Neural cell (in vitro differentiated cells): ENCODE measurements around the gene IL3. TPM values are rescaled to one million over a fixed set of nuclear protein-coding genes. Genes with fewer than 3 reads are reported as not detected.

Experiments
- H2AFZ ChIP-seq: fragments of 200-600, 300-800 bp; sonication (generic), shearing (Covaris generic); 2 replicates; pipeline ENCODE4 v1.6.0; 2014; ENCODE audit warnings: low read depth, mild to moderate bottlenecking, antibody characterized with exemption, low read length, moderate library complexity
- H3F3A ChIP-seq: fragments of 200-600 bp; shearing (Covaris generic); 2 replicates; pipeline ENCODE4 v1.6.1; 2016; ENCODE audit warnings: mild to moderate bottlenecking, moderate library complexity, mixed read lengths, antibody characterized with exemption, low read length; ENCODE audit not compliant: insufficient read depth, poor library complexity, severe bottlenecking
- H3K27ac ChIP-seq: fragments of 200-600, 300-800 bp; sonication (generic), shearing (Covaris generic); 2 replicates; pipeline ENCODE4 v1.5.1; 2014; ENCODE audit warnings: mild to moderate bottlenecking, low read length, moderate library complexity
- H3K27me3 ChIP-seq: fragments of 300-800, 200-600 bp; sonication (generic), shearing (Covaris generic); 2 replicates; pipeline ENCODE4 v1.6.0; 2014; ENCODE audit warnings: mild to moderate bottlenecking, low read depth, low read length, moderate library complexity; ENCODE audit not compliant: insufficient read depth
- H3K36me3 ChIP-seq: fragments of 300-800, 200-600 bp; sonication (generic), shearing (Covaris generic); 2 replicates; pipeline ENCODE4 v1.5.1; 2014; ENCODE audit warnings: mild to moderate bottlenecking, antibody characterized with exemption, low read length, moderate library complexity; ENCODE audit not compliant: insufficient read depth
- H3K4me2 ChIP-seq: fragments of 300-800, 200-600 bp; sonication (generic), shearing (Covaris generic); 2 replicates; pipeline ENCODE4 v1.6.0; 2014; ENCODE audit warnings: mild to moderate bottlenecking, low read length
- H3K4me3 ChIP-seq: fragments of 300-800, 200-600 bp; sonication (generic), shearing (Covaris generic); 2 replicates; pipeline ENCODE4 v1.5.1; 2014; ENCODE audit warnings: mild to moderate bottlenecking, low read length, moderate library complexity
- H3K79me2 ChIP-seq: fragments of 200-600 bp; shearing (Covaris generic); replicated peaks from 2 replicates; pipeline ENCODE4 v1.6.0; 2014; ENCODE audit warnings: mild to moderate bottlenecking, low read length, moderate library complexity; ENCODE audit not compliant: insufficient read depth
- H3K9ac ChIP-seq: fragments of 300-800, 200-600 bp; sonication (generic), shearing (Covaris generic); 2 replicates; pipeline ENCODE4 v1.6.1; 2016; ENCODE audit warnings: mild to moderate bottlenecking, low read length, mixed read lengths
- H3K9me2 ChIP-seq: fragments of 200-600 bp; shearing (Covaris generic); 2 replicates; pipeline ENCODE4 v1.6.1; 2016; ENCODE audit warnings: mild to moderate bottlenecking, low read length, mixed read lengths; ENCODE audit not compliant: insufficient read depth
- H3K9me3 ChIP-seq: fragments of 200-600, 300-800 bp; sonication (generic), shearing (Covaris generic); 2 replicates; pipeline ENCODE4 v1.6.1; 2016; ENCODE audit warnings: mild to moderate bottlenecking, mixed run types, low read length, moderate library complexity, mixed read lengths
- H4K20me1 ChIP-seq: fragments of 200-600 bp; shearing (Covaris generic); 2 replicates; pipeline ENCODE4 v1.6.1; 2016; ENCODE audit warnings: mild to moderate bottlenecking, mixed run types; ENCODE audit not compliant: insufficient read depth
- CTCF ChIP-seq: fragments of 450-650 bp; IDR thresholded peaks from 2 replicates; pipeline ENCODE4 v1.5.1; 2014; ENCODE audit warnings: antibody characterized with exemption, mild to moderate bottlenecking, moderate library complexity; ENCODE audit not compliant: poor library complexity, severe bottlenecking
- EP300 ChIP-seq: fragments of 450-650 bp; conservative IDR thresholded peaks from 2 replicates; pipeline ENCODE4 v1.6.1; 2014; ENCODE audit warnings: antibody characterized with exemption, mild to moderate bottlenecking, moderate library complexity; ENCODE audit not compliant: poor library complexity, severe bottlenecking
- EZH2 ChIP-seq: fragments of 200-600, 300-800 bp; shearing (Covaris generic), sonication (generic); IDR thresholded peaks from 2 replicates; pipeline ENCODE4 v1.6.1; 2014; ENCODE audit warnings: antibody characterized with exemption, low read length, borderline replicate concordance, mild to moderate bottlenecking; ENCODE audit not compliant: insufficient read depth, poor library complexity, severe bottlenecking
- MXI1 ChIP-seq: fragments of 450-650 bp; conservative IDR thresholded peaks from 2 replicates; pipeline ENCODE4 v1.6.1; 2014; ENCODE audit warnings: antibody characterized with exemption, mild to moderate bottlenecking; ENCODE audit not compliant: poor library complexity, severe bottlenecking
- POLR2AphosphoS5 ChIP-seq: IDR thresholded peaks from 2 replicates; pipeline ENCODE4 v1.6.1; 2012
- RAD21 ChIP-seq: fragments of 450-650 bp; conservative IDR thresholded peaks from 2 replicates; pipeline ENCODE4 v1.6.1; 2014; ENCODE audit warnings: antibody characterized with exemption, mild to moderate bottlenecking, moderate library complexity
- REST ChIP-seq: IDR thresholded peaks from 2 replicates; pipeline ENCODE4 v1.6.1; 2012; ENCODE audit warnings: borderline replicate concordance
- SMC3 ChIP-seq: fragments of 450-650 bp; conservative IDR thresholded peaks from 2 replicates; pipeline ENCODE4 v1.6.1; 2014; ENCODE audit warnings: antibody characterized with exemption, mild to moderate bottlenecking, moderate library complexity; ENCODE audit not compliant: poor library complexity
- TAF1 ChIP-seq: IDR thresholded peaks from 2 replicates; pipeline ENCODE4 v1.6.1; 2012; ENCODE audit warnings: low read depth
- polyA plus RNA-seq: library from polyadenylated mRNA; depleted of rRNA; stranded (reverse); fragments of >200 nt; gene quantifications from 2 replicates; pipeline ENCODE4 v1.2.3, GENCODE V29; 2014

Gene IL3
- polyA plus RNA-seq, 1 donor from 2014 or later: not detected

DNA sequence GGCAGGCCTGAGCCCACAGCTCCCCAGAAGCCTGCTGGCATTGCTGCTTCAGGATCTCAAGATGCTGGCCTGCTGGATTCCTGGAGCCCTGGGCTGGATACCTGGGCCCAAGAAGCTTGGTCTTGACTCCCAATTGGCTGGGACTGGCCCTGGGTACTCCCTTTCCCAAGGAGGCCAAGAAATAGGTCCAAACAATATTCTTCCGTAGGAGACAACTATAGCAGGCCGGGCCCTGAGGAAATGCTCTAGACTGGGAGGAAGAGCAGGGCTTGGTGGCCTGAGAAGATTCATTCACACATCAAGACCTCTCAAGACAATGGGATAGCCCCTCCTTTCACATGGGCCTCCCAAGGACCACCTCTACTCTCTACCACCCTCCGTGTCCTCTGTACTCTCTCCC, 21.0 kb downstream of the IL3 start:
- Histone ChIP-seq H3K4me3 (no peak overlapping the region), H3K9ac (no peak overlapping the region), H3K27ac (no peak overlapping the region), H3K9me3 (no peaks in the 10 kb centered on the region), H3K27me3 (no peaks in the 10 kb centered on the region), H3K9me2 (no peaks in the 10 kb centered on the region), H3K4me2 (no peak overlapping the region), H3K79me2 (no peaks in the 10 kb centered on the region), H4K20me1 (no peaks in the 10 kb centered on the region), H3K36me3 (no peaks in the 10 kb centered on the region), H3F3A (no peaks in the 10 kb centered on the region), H2AFZ (no peak overlapping the region)
- TF ChIP-seq RAD21 (no peak), MXI1 (no peak), CTCF (no peak), TAF1 (no peak), SMC3 (no peak), EP300 (no peak), POLR2AphosphoS5 (no peak), EZH2 (no peak)

DNA sequence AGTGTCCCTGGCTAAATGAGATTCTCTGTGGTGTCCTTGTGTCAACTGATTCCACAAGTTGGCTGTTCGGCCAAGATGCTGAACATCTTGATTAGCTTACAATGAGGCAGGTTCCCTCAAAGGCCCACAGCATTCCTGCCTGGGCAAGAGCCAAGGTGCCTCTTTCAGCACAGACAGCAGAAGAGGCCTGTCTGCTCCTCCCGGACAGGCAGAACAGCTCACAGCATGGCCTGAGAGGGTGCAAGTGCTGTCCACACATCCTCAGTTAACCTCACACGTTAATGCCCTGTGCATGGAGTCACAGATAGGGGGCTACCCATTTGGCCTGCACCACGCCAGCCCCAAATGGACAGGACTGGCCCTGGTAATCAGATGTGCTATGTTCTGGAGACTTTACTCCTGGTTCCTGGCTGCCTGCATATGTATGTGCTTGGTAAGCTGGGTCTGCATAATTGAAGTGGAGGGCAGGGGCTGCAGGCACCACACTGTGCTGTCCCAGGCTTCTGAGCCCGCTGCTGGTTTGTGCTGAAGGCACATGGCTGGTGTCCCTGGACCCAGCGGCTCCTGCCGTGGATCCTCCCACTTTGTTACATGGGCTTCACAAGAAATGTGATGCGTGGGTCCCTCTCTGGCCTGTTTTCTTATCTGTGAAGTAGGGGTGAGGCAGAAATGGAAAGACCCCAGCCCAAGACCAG, 22.0 kb downstream of the IL3 start:
- Histone ChIP-seq H3K9me2 (no peaks in the 10 kb centered on the region), H3K27me3 (no peaks in the 10 kb centered on the region), H3K27ac (no peak overlapping the region), H3K79me2 (no peaks in the 10 kb centered on the region), H3K4me3 (no peak overlapping the region), H3K9me3 (no peaks in the 10 kb centered on the region), H4K20me1 (no peaks in the 10 kb centered on the region), H3K36me3 (no peaks in the 10 kb centered on the region), H2AFZ (no peak overlapping the region), H3K4me2 (no peak overlapping the region), H3F3A (no peaks in the 10 kb centered on the region), H3K9ac (no peak overlapping the region)
- TF ChIP-seq TAF1 (no peak), POLR2AphosphoS5 (no peak), RAD21 (no peak), EZH2 (no peak), SMC3 (no peak), REST (no peak), EP300 (no peak), CTCF (no peak), MXI1 (no peak)
